NT2/D1 (cell line): ENCODE measurements around the gene ANAPC1.

Experiments
- SUZ12 ChIP-seq: IDR thresholded peaks from 2 replicates; pipeline ENCODE4 v1.6.1; 2011; ENCODE audit not compliant: insufficient read length, insufficient read depth; ENCODE audit errors: extremely low read depth
- YY1 ChIP-seq: IDR thresholded peaks from 2 replicates; pipeline ENCODE4 v1.6.1; 2011; ENCODE audit not compliant: insufficient read length, insufficient read depth
- ZNF274 ChIP-seq: IDR thresholded peaks from 2 replicates; pipeline ENCODE4 v1.6.1; 2011; ENCODE audit warnings: mild to moderate bottlenecking, low read depth, low read length

DNA sequence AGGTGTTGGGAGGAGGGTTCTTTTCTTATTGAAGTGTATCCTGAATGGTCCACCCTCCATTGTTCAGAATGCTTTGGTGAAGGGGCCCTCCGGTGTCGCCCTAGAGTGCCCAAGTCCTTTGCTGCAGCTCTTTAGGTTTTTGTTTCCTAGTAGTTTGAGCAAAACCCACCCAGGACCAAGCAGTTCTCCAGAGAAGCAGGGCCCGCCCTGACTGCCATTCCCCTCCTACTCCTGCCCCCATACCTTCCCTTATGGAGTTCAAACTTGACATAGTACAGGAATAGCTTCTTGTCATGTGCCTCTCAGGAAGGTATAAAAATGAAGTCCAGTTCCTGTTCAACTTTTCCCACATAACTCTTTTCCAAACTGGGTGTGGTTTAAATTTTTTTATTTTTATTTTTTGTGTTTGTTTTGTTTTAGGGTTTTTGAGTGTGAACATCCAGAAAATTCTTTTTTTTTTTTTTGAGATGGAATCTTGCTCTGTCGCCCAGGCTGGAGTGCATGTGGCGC, 20.0 kb upstream of the ANAPC1 start:
- no peak for TF ChIP-seq YY1
- no peak for TF ChIP-seq ZNF274
- TF ChIP-seq SUZ12: no peak
